GM12873 (cell line): Measurements from ENCODE around the gene OASL.

Experiments used
- CTCF ChIP-seq: IDR thresholded peaks from 2 replicates; pipeline ENCODE4 v1.5.1; 2012; ENCODE audit warnings: low read depth, mild to moderate bottlenecking, moderate library complexity, low read length, control low read depth; ENCODE audit not compliant: insufficient read depth; ENCODE audit errors: missing control alignments

OASL gene

GRCh38 chr12:120970310-120970709 lies 68.7 kb downstream of the OASL start:
- no peak for TF ChIP-seq CTCF
